H9 (cell line): ENCODE data around the gene PRKCB. TPM values are rescaled to one million over a fixed set of nuclear protein-coding genes. Genes with fewer than 3 reads are reported as not detected.

Experiments
- DNase-seq: peaks from one replicate; pipeline ENCODE4 v3.0.0-alpha.2; 2017
- H2AFZ ChIP-seq: one replicate; pipeline ENCODE4 v1.6.1; 2013; ENCODE audit warnings: mild to moderate bottlenecking, low read length, control low read depth, moderate library complexity
- H2AK5ac ChIP-seq: 2 replicates; pipeline ENCODE4 v1.6.1; 2013; ENCODE audit warnings: low read length, control low read depth, mixed read lengths; ENCODE audit not compliant: insufficient read length
- H2BK120ac ChIP-seq: one replicate; pipeline ENCODE4 v1.6.1; 2013; ENCODE audit warnings: low read depth, mild to moderate bottlenecking, low read length, control low read depth, inconsistent platforms; ENCODE audit not compliant: poor library complexity, severe bottlenecking
- H2BK12ac ChIP-seq: 2 replicates; pipeline ENCODE4 v1.6.1; 2013; ENCODE audit warnings: low read length, control low read depth, mixed read lengths, low read depth; ENCODE audit not compliant: insufficient read length
- H2BK15ac ChIP-seq: 2 replicates; pipeline ENCODE4 v1.6.1; 2013; ENCODE audit warnings: low read depth, low read length, control low read depth
- H2BK20ac ChIP-seq: one replicate; pipeline ENCODE4 v1.6.1; 2013; ENCODE audit warnings: low read depth, mild to moderate bottlenecking, low read length, control low read depth, inconsistent platforms; ENCODE audit not compliant: poor library complexity, severe bottlenecking
- H2BK5ac ChIP-seq: 2 replicates; pipeline ENCODE4 v1.6.1; 2013; ENCODE audit warnings: low read length, control low read depth, mixed read lengths; ENCODE audit not compliant: insufficient read length
- H3K14ac ChIP-seq: 2 replicates; pipeline ENCODE4 v1.6.1; 2013; ENCODE audit warnings: low read length, control low read depth; ENCODE audit not compliant: insufficient read depth
- H3K18ac ChIP-seq: 2 replicates; pipeline ENCODE4 v1.6.1; 2013; ENCODE audit warnings: low read depth, mild to moderate bottlenecking, mixed read lengths, low read length, control low read depth; ENCODE audit not compliant: insufficient read length
- H3K23ac ChIP-seq: 2 replicates; pipeline ENCODE4 v1.6.1; 2013; ENCODE audit warnings: low read length, control low read depth, mixed read lengths, low read depth; ENCODE audit not compliant: insufficient read length
- H3K23me2 ChIP-seq: 2 replicates; pipeline ENCODE4 v1.6.1; 2013; ENCODE audit warnings: low read depth, mild to moderate bottlenecking, mixed read lengths, low read length, control low read depth; ENCODE audit not compliant: insufficient read length, poor library complexity, severe bottlenecking
- H3K27ac ChIP-seq: 2 replicates; pipeline ENCODE4 v1.5.1; 2013; ENCODE audit warnings: low read length, control low read depth, mixed read lengths, low read depth; ENCODE audit not compliant: insufficient read length
- H3K27me3 ChIP-seq: 2 replicates; pipeline ENCODE4 v1.6.1; 2013; ENCODE audit warnings: low read length, control low read depth, inconsistent platforms; ENCODE audit not compliant: insufficient read depth
- H3K4ac ChIP-seq: 2 replicates; pipeline ENCODE4 v1.6.1; 2013; ENCODE audit warnings: low read depth, mild to moderate bottlenecking, control low read depth, inconsistent platforms, low read length, moderate library complexity
- H3K4me1 ChIP-seq: 2 replicates; pipeline ENCODE4 v1.6.1; 2013; ENCODE audit warnings: low read length, control low read depth, inconsistent platforms; ENCODE audit not compliant: insufficient read depth
- H3K4me2 ChIP-seq: 2 replicates; pipeline ENCODE4 v1.6.1; 2013; ENCODE audit warnings: low read length, control low read depth, mixed read lengths; ENCODE audit not compliant: insufficient read length, insufficient read depth
- H3K56ac ChIP-seq: 2 replicates; pipeline ENCODE4 v1.6.1; 2013; ENCODE audit warnings: low read depth, mild to moderate bottlenecking, mixed read lengths, low read length, control low read depth; ENCODE audit not compliant: insufficient read length
- H3K79me1 ChIP-seq: 2 replicates; pipeline ENCODE4 v1.6.1; 2013; ENCODE audit warnings: low read depth, mild to moderate bottlenecking, moderate library complexity, low read length, control low read depth, inconsistent platforms; ENCODE audit not compliant: insufficient read depth, poor library complexity, severe bottlenecking
- H3K79me2 ChIP-seq: 2 replicates; pipeline ENCODE4 v1.6.1; 2013; ENCODE audit warnings: low read length, control low read depth, inconsistent platforms; ENCODE audit not compliant: insufficient read depth
- H3K9ac ChIP-seq: 2 replicates; pipeline ENCODE4 v1.6.1; 2013; ENCODE audit warnings: low read length, control low read depth, mixed read lengths; ENCODE audit not compliant: insufficient read length; ENCODE audit errors: extremely low read depth
- H3K9me3 ChIP-seq: one replicate; pipeline ENCODE4 v1.6.1; 2013; ENCODE audit warnings: low read depth, low read length, inconsistent platforms; ENCODE audit not compliant: control insufficient read depth
- H3T11ph ChIP-seq: one replicate; pipeline ENCODE4 v1.6.1; 2013; ENCODE audit warnings: mild to moderate bottlenecking, low read length, control low read depth, inconsistent platforms
- H4K20me1 ChIP-seq: one replicate; pipeline ENCODE4 v1.6.1; 2013; ENCODE audit not compliant: control insufficient read depth, insufficient read length, insufficient read depth
- H4K5ac ChIP-seq: 2 replicates; pipeline ENCODE4 v1.6.1; 2013; ENCODE audit warnings: low read depth, mild to moderate bottlenecking, mixed read lengths, low read length, control low read depth; ENCODE audit not compliant: insufficient read length
- H4K8ac ChIP-seq: replicated peaks from 2 replicates; pipeline ENCODE4 v1.6.1; 2013; ENCODE audit warnings: low read length, control low read depth, mixed read lengths, low read depth; ENCODE audit not compliant: insufficient read length
- H4K91ac ChIP-seq: 2 replicates; pipeline ENCODE4 v1.6.1; 2013; ENCODE audit warnings: low read depth, mild to moderate bottlenecking, moderate library complexity, mixed read lengths, low read length, control low read depth; ENCODE audit not compliant: insufficient read length
- H3K27ac Mint-ChIP-seq, 3 experiments: 2 replicates in 2 of 3; 3 replicates in 1 of 3; pipeline ENCODE4 v1.8.0; 2020 to 2021; ENCODE audit warnings: mixed read lengths in 3 of 3, mild to moderate bottlenecking in 1 of 3, moderate library complexity in 1 of 3
- H3K27me3 Mint-ChIP-seq: 2 replicates; pipeline ENCODE4 v1.8.0; 2021; ENCODE audit warnings: low read depth, mild to moderate bottlenecking, moderate library complexity, mixed read lengths
- H3K36me3 Mint-ChIP-seq, 3 experiments: 2 replicates in 2 of 3; 3 replicates in 1 of 3; pipeline ENCODE4 v1.8.0; 2020 to 2021; ENCODE audit warnings: low read depth in 3 of 3, mixed read lengths in 3 of 3; ENCODE audit not compliant: insufficient read depth in 1 of 3
- H3K4me1 Mint-ChIP-seq, 2 experiments: 2 replicates each; pipeline ENCODE4 v1.8.0; 2020; ENCODE audit warnings: mixed read lengths in 2 of 2
- H3K4me3 Mint-ChIP-seq, 2 experiments: 2 replicates in 1 of 2; 3 replicates in 1 of 2; pipeline ENCODE4 v1.8.0; 2020 to 2021; ENCODE audit warnings: mild to moderate bottlenecking in 2 of 2, mixed read lengths in 2 of 2, moderate library complexity in 1 of 2
- H3K9me3 Mint-ChIP-seq, 2 experiments: 2 replicates in 1 of 2; 3 replicates in 1 of 2; pipeline ENCODE4 v1.8.0; 2020; ENCODE audit warnings: mild to moderate bottlenecking in 2 of 2, mixed read lengths in 2 of 2, moderate library complexity in 1 of 2
- CTCF ChIP-seq: fragments of 200-600 bp; sonication (generic); conservative IDR thresholded peaks from 3 replicates; pipeline ENCODE4 v1.8.0; 2021; ENCODE audit warnings: antibody characterized with exemption, mild to moderate bottlenecking
- WGBS: extraction: QIAGEN DNeasy Blood & Tissue Kit; methylation state at CpG from one replicate; pipeline ENCODE4 v1.1.7; 2013; ENCODE audit warnings: missing lambda C conversion rate, low lambda C conversion rate, mixed read lengths; ENCODE audit not compliant: insufficient read length; ENCODE audit errors: extremely low coverage; 5-methylcytosine and 5-hydroxymethylcytosine counted together
- total RNA-seq: library from RNA; stranded (reverse); gene quantifications from 2 replicates; pipeline ENCODE4 v1.2.1, GENCODE V29; 2021

PRKCB gene
- total RNA-seq, 1 experiment from 2014 or later, result 7.0 TPM

DNA sequence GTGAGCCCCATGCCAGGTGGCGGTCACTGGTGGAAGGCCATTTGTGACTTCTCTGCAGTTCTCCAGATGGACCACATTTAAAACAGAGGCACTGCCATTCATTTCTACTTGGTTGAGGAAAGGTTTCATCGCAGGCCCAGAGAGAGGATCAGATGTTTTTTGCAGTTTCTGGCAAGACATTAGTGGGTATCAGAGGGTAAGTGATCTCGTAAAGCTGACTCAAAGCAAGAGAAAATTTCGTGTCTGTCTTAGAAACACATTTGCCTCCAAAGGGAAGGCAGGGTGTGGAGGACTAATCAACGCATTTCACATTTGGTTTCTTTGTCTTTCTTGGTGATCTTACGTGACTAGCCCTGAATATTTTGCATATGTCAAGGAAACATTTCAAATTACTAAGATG, 81.8 kb downstream of the PRKCB start:
- DNase-seq, result no peak
- Histone ChIP-seq H3K4me2 (no peak overlapping the region), H2AFZ (no peak overlapping the region), H4K91ac (no peak overlapping the region), H2BK15ac (no peak overlapping the region), H2AK5ac (no peak overlapping the region), H3K14ac (no peak overlapping the region), H2BK120ac (no peak overlapping the region), H3K23me2 (no peaks in the 10 kb centered on the region), H2BK12ac (no peak overlapping the region), H3K79me2 (no peaks in the 10 kb centered on the region), H3K18ac (no peak overlapping the region), H3K9ac (no peak overlapping the region), H2BK20ac (no peak overlapping the region), H3K56ac (no peak overlapping the region), H3K4me1 (no peaks in the 10 kb centered on the region; the same call in 1 of the 2 replicates), H2BK5ac (no peak overlapping the region), H3K27ac (no peak overlapping the region), H4K8ac (no peak overlapping the region), H3K23ac (no peak overlapping the region), H4K5ac (no peak overlapping the region), H3K9me3 (no peaks in the 10 kb centered on the region), H3K79me1 (no peaks in the 10 kb centered on the region), H4K20me1 (no peaks in the 10 kb centered on the region), H3K27me3 (no peaks in the 10 kb centered on the region), H3K4ac (no peak overlapping the region), H3T11ph (no peak overlapping the region)
- Mint-ChIP-seq H3K27me3 (peaks cover 1% of the 10 kb centered on the region), H3K4me3 (no peak overlapping the region), H3K36me3 (no peaks in the 10 kb centered on the region; a peak in 1 of 7 replicates), H3K4me1 (peaks cover 0 to 16% of the 10 kb centered on the region in 2 experiments; a peak in 3 of 4 replicates), H3K9me3 (no peaks in the 10 kb centered on the region), H3K27ac (no peak overlapping the region)
- no peak for TF ChIP-seq CTCF
- no CpG with 5 or more reads among the region's 6 CpGs for WGBS
